Body of pancreas (tissue), 4 donors: Measurements from ENCODE around the gene FCRL5. TPM values are rescaled to one million over a fixed set of nuclear protein-coding genes. Genes with fewer than 3 reads are reported as not detected.

Experiments used
- ATAC-seq: fragments of 150-250 bp; one replicate; pipeline ENCODE4 v1.9.1; 2016
- DNase-seq, 4 donors: peaks; one replicate each; pipeline ENCODE4 v3.0.0-alpha.2; 2019
- H3K27ac ChIP-seq, 4 donors: fragments of 200-600 bp; sonication (generic); 1 replicate in 3 of 4; 2 replicates in 1 of 4; pipeline versions ENCODE4 v1.5.1 to v1.6.1; 2016 to 2019; ENCODE audit warnings: mild to moderate bottlenecking in 1 of 4, mixed read lengths in 1 of 4, moderate library complexity in 1 of 4
- H3K27me3 ChIP-seq, 2 donors: fragments of 200-600 bp; sonication (generic); one replicate each; pipeline ENCODE4 v1.6.0; 2016; ENCODE audit warnings: mild to moderate bottlenecking in 1 of 2
- H3K36me3 ChIP-seq, 2 donors: fragments of 200-600 bp; sonication (generic); replicated peaks in 1 of 2; 2 replicates each; pipeline ENCODE4 v1.5.1; 2016; ENCODE audit warnings: low read depth in 2 of 2; ENCODE audit not compliant: insufficient read depth in 1 of 2
- H3K4me1 ChIP-seq: fragments of 200-600 bp; sonication (generic); one replicate; pipeline ENCODE4 v1.6.0; 2016
- H3K4me3 ChIP-seq, 2 donors: fragments of 200-600 bp; sonication (generic); 1 replicate in 1 of 2; 2 replicates in 1 of 2; pipeline ENCODE4 v1.5.1; 2016 to 2019
- H3K9me3 ChIP-seq, 3 donors: fragments of 200-600 bp; sonication (generic); 1 replicate in 2 of 3; 2 replicates in 1 of 3; pipeline ENCODE4 v1.5.1; 2016
- CTCF ChIP-seq, 7 experiments: fragments of 450-650 bp in 4 of 7; fragments of 200-600 bp in 3 of 7; sonication (generic) in 3 of 7; IDR thresholded peaks; one replicate each; pipeline ENCODE4 v1.5.1; 2016 to 2019; ENCODE audit warnings: antibody characterized with exemption in 7 of 7
- POLR2A ChIP-seq, 3 donors: fragments of 450-650 bp; IDR thresholded peaks; one replicate each; pipeline ENCODE4 v1.6.1; 2016; ENCODE audit warnings: antibody characterized with exemption in 3 of 3, mild to moderate bottlenecking in 2 of 3
- WGBS, 2 donors: methylation state at CpG; one replicate each; pipeline ENCODE4 v1.1.5; 2017; 5-methylcytosine and 5-hydroxymethylcytosine counted together
- intact Hi-C: fragments of 100-400 bp; cut with DNase I; formaldehyde crosslinking; loops from one replicate; pipeline ENCODE4 v1.15.1; 2023
- total RNA-seq, 2 donors: library from RNA; depleted of rRNA; stranded (reverse); fragments of >200 nt; gene quantifications; one replicate each; pipeline ENCODE4 v1.1.0, GENCODE V29; 2016

The FCRL5 gene
- total RNA-seq, 2 donors from 2014 or later, result 0.33 to 0.52 TPM

GRCh38 chr1:157519451-157519850 lies 32.9 kb downstream of the FCRL5 start:
- WGBS, 2 donors, result 63 to 72% methylated on average over 2 of the region's 2 CpGs

GRCh38 chr1:157517016-157517415 lies 35.3 kb downstream of the FCRL5 start:
- Histone ChIP-seq H3K9me3 (no peaks in the 10 kb centered on the region), H3K36me3 (no peaks in the 10 kb centered on the region), H3K27ac (no peak overlapping the region), H3K27me3 (no peaks in the 10 kb centered on the region), H3K4me3 (no peak overlapping the region), H3K4me1 (no peaks in the 10 kb centered on the region)
- no peak for TF ChIP-seq CTCF (IDR thresholded peaks at IDR 0.05)
- no peak for TF ChIP-seq POLR2A (IDR thresholded peaks at IDR 0.05)
- DNase-seq (no peak), ATAC-seq (no peak)
- intact Hi-C loops, result no loop called here
- 80 to 82% methylated on average over 8 of the region's 8 CpGs for WGBS, 2 donors

More at GRCh38 chr1:157519451-157519850, 32.9 kb downstream of the FCRL5 start:
- Histone ChIP-seq H3K27me3 (no peaks in the 10 kb centered on the region), H3K27ac (no peak overlapping the region), H3K4me3 (no peak overlapping the region), H3K9me3 (no peaks in the 10 kb centered on the region), H3K4me1 (no peaks in the 10 kb centered on the region), H3K36me3 (no peaks in the 10 kb centered on the region)
- TF ChIP-seq CTCF (IDR thresholded peaks at IDR 0.05) (no peak), POLR2A (IDR thresholded peaks at IDR 0.05) (no peak)
- no peak for DNase-seq
- intact Hi-C loops, result no loop called here
- no peak for ATAC-seq

- Histone ChIP-seq H3K9me3 (no peaks in the 10 kb centered on the region), H3K4me1 (no peaks in the 10 kb centered on the region), H3K27me3 (no peaks in the 10 kb centered on the region), H3K27ac (no peak overlapping the region), H3K4me3 (no peak overlapping the region), H3K36me3 (no peaks in the 10 kb centered on the region)
- 84 to 91% methylated on average over 7 of the region's 7 CpGs for WGBS, 2 donors
- TF ChIP-seq POLR2A (IDR thresholded peaks at IDR 0.05) (no peak), CTCF (IDR thresholded peaks at IDR 0.05) (no peak)
- ATAC-seq, result no peak
- intact Hi-C loops, result no loop called here
- no peak for DNase-seq
Observed at GRCh38 chr1:157515709-157516108, 36.6 kb downstream of the FCRL5 start.

GRCh38 chr1:157515141-157515540 lies 37.2 kb downstream of the FCRL5 start:
- H3K27ac ChIP-seq, result no peak overlapping the region
- DNase-seq (no peak), ATAC-seq (no peak)
- no peaks in the 10 kb centered on the region for H3K36me3 ChIP-seq
- no peak overlapping the region for H3K4me3 ChIP-seq
- intact Hi-C loops, result no loop called here
- H3K27me3 ChIP-seq, result no peaks in the 10 kb centered on the region
- no peaks in the 10 kb centered on the region for H3K9me3 ChIP-seq
- 82 to 100% methylated on average over 2 to 3 of the region's 3 CpGs for WGBS, 2 donors
- TF ChIP-seq CTCF (IDR thresholded peaks at IDR 0.05) (no peak), POLR2A (IDR thresholded peaks at IDR 0.05) (no peak)
- H3K4me1 ChIP-seq, result no peaks in the 10 kb centered on the region
